Glomerular visceral epithelial cell (primary cell): ENCODE results near the gene MUC2.

ENCODE experiments used
- DNase-seq: peaks from one replicate; pipeline ENCODE4 v3.0.0-alpha.2; 2016; ENCODE audit errors: extremely low spot score

Gene MUC2

GRCh38 chr11:1120532-1121330 lies 46.1 kb downstream of the MUC2 start:
- DNase-seq = no peak

GRCh38 chr11:1121331-1121812 lies 46.7 kb downstream of the MUC2 start:
- DNase-seq = no peak

GRCh38 chr11:1121813-1122663 lies 47.4 kb downstream of the MUC2 start:
- no peak for DNase-seq

GRCh38 chr11:1122664-1123002 lies 48.0 kb downstream of the MUC2 start:
- no peak for DNase-seq

- DNase-seq = no peak
Measured at GRCh38 chr11:1123970-1124369, 49.3 kb downstream of the MUC2 start.
